Spleen (tissue), 11 donors: ENCODE measurements around the gene PPOX. TPM values are rescaled to one million over a fixed set of nuclear protein-coding genes. Genes with fewer than 3 reads are reported as not detected.

Source experiments
- DNase-seq: peaks from one replicate; pipeline ENCODE4 v3.0.0-alpha.2; 2020
- H3K27ac ChIP-seq, 8 donors: fragments of 200-600 bp; sonication (generic) in 7 of 8; 1 replicate in 4 of 8; 2 replicates in 4 of 8; pipeline versions ENCODE4 v1.5.0 to v1.8.0; 2016 to 2021; ENCODE audit warnings: inconsistent platforms in 4 of 8, mild to moderate bottlenecking in 4 of 8, moderate library complexity in 1 of 8
- H3K27me3 ChIP-seq, 7 donors: fragments of 200-600 bp; sonication (generic) in 6 of 7; replicated peaks in 1 of 7; 1 replicate in 4 of 7; 2 replicates in 3 of 7; pipeline versions ENCODE4 v1.5.0 to v1.8.0; 2016 to 2021; ENCODE audit warnings: inconsistent platforms in 3 of 7, mild to moderate bottlenecking in 1 of 7
- H3K36me3 ChIP-seq, 6 donors: fragments of 200-600 bp; sonication (generic) in 5 of 6; 1 replicate in 4 of 6; 2 replicates in 2 of 6; pipeline versions ENCODE4 v1.5.0 to v1.8.0; 2016 to 2021; ENCODE audit warnings: inconsistent platforms in 2 of 6
- H3K4me1 ChIP-seq, 6 donors: fragments of 200-600 bp; sonication (generic) in 5 of 6; 1 replicate in 3 of 6; 2 replicates in 3 of 6; pipeline versions ENCODE4 v1.5.0 to v1.8.0; 2016 to 2021; ENCODE audit warnings: inconsistent platforms in 3 of 6
- H3K4me3 ChIP-seq, 8 donors: fragments of 200-600 bp; sonication (generic) in 7 of 8; 1 replicate in 4 of 8; 2 replicates in 4 of 8; pipeline versions ENCODE4 v1.5.0 to v1.8.0; 2016 to 2021; ENCODE audit warnings: inconsistent platforms in 4 of 8, mild to moderate bottlenecking in 4 of 8, moderate library complexity in 2 of 8
- H3K9me3 ChIP-seq, 8 donors: fragments of 200-600 bp; sonication (generic) in 7 of 8; 1 replicate in 4 of 8; 2 replicates in 4 of 8; pipeline versions ENCODE4 v1.5.0 to v1.8.0; 2016 to 2021; ENCODE audit warnings: inconsistent platforms in 4 of 8
- CTCF ChIP-seq, 11 experiments: fragments of 200-600 bp in 7 of 11; fragments of 450-650 bp in 4 of 11; sonication (generic) in 4 of 11; IDR thresholded peaks in 8 of 11; conservative IDR thresholded peaks in 3 of 11; 1 replicate in 7 of 11; 2 replicates in 4 of 11; pipeline versions ENCODE4 v1.4.0 to v1.8.0; 2016 to 2021; ENCODE audit warnings: antibody characterized with exemption in 11 of 11, inconsistent platforms in 4 of 11, mild to moderate bottlenecking in 1 of 11
- POLR2A ChIP-seq, 3 donors: fragments of 450-650 bp; IDR thresholded peaks; one replicate each; pipeline ENCODE4 v1.5.1; 2017; ENCODE audit warnings: antibody characterized with exemption in 3 of 3, mild to moderate bottlenecking in 1 of 3
- POLR2AphosphoS5 ChIP-seq, 3 donors: sonication (generic); formaldehyde crosslinking; IDR thresholded peaks; one replicate each; pipeline ENCODE4 v1.5.1; 2017; ENCODE audit warnings: antibody characterized with exemption in 3 of 3
- WGBS, 5 donors: extraction: QIAGEN DNeasy Blood & Tissue Kit in 3 of 5; methylation state at CpG; one replicate each; pipeline versions ENCODE4 v1.1.5 to v1.1.7; 2013 to 2018; 5-methylcytosine and 5-hydroxymethylcytosine counted together
- intact Hi-C: fragments of 100-400 bp; cut with DNase I; formaldehyde crosslinking; loops from one replicate; pipeline ENCODE4 v1.15.0; 2023; ENCODE audit warnings: low total_unique reads
- polyA plus RNA-seq, 3 donors: library from polyadenylated mRNA; stranded (reverse); fragments of 200-250 nt; gene quantifications; one replicate each; pipeline ENCODE4 v1.2.1, GENCODE V29; 2013
- small RNA-seq, 4 donors: library from RNA; depleted of rRNA; stranded (forward); fragments of <200 nt; gene quantifications; one replicate each; pipeline ENCODE3, GENCODE V24; 2016
- total RNA-seq, 7 donors: library from RNA; depleted of rRNA in 3 of 7; stranded (reverse); fragments of >200 nt in 3 of 7; fragmentation: NEBNext Ultra II Directional in 4 of 7; extraction: Animal tissue kit (Norgen Biotek cat#: 25700) in 4 of 7; gene quantifications; one replicate each; pipeline versions ENCODE4 v1.1.0 to v1.2.1, GENCODE V29; 2016 to 2021
- donor health status: healthy with polysubstance abuse.
- donor health status: DM: no; HTN: no; CAD: no; lungs with moderate emphysema.
- donor health status: DM: no; HTN: no; CAD: no.
- donor health status: Bipolar disorder and iron deficiency.
- donor health status: healthy.
- donor health status: DM: no; HTN: no; CAD: no.
- donor health status: DM: yes; HTN: yes; CAD: no.

PPOX gene
- total and polyA plus RNA-seq, 10 donors: 25.5 to 74.7 (median 36.8) TPM

GRCh38 chr1:161218301-161219077 lies 52.3 kb downstream of the PPOX start:
- TF ChIP-seq POLR2A (IDR thresholded peaks at IDR 0.05) (no peak), CTCF (IDR thresholded peaks at IDR 0.05 in 8 of 11, conservative IDR thresholded peaks at IDR 0.05 in 3 of 11) (no peak), POLR2AphosphoS5 (IDR thresholded peaks at IDR 0.05) (no peak)
- WGBS, 5 donors: 62 to 79% (median 76%) methylated on average over 8 of the region's 8 CpGs
- peak overlapping the region in 7 of 8 donors; percentile 87 to 95 (median 91) for H3K27ac ChIP-seq
- peaks cover 0 to 15% (median 0%) of the 10 kb centered on the region in 7 donors for H3K27me3 ChIP-seq
- peaks cover 0 to 62% (median 24%) of the 10 kb centered on the region in 6 donors for H3K4me1 ChIP-seq
- intact Hi-C loops: no loop called here
- H3K4me3 ChIP-seq: peak overlapping the region in 3 of 8 donors; percentile 39 to 68 (median 51)
- H3K36me3 ChIP-seq: peaks cover 0 to 43% (median 16%) of the 10 kb centered on the region in 6 donors
- peak; percentile 58 for DNase-seq
- H3K9me3 ChIP-seq: no peaks in the 10 kb centered on the region

GRCh38 chr1:161219078-161219892 lies 53.1 kb downstream of the PPOX start:
- intact Hi-C loops: no loop called here
- Histone ChIP-seq H3K36me3 (peaks cover 0 to 35% (median 8%) of the 10 kb centered on the region in 6 donors), H3K27me3 (peaks cover 0 to 20% (median 0%) of the 10 kb centered on the region in 7 donors), H3K27ac (peak overlapping the region in 3 of 8 donors; percentile 89 to 95 (median 94)), H3K4me3 (no peak overlapping the region), H3K4me1 (peaks cover 0 to 54% (median 23%) of the 10 kb centered on the region in 6 donors), H3K9me3 (no peaks in the 10 kb centered on the region)
- WGBS, 5 donors: 88 to 94% (median 93%) methylated on average over 5 of the region's 5 CpGs
- TF ChIP-seq POLR2A (IDR thresholded peaks at IDR 0.05) (no peak), POLR2AphosphoS5 (IDR thresholded peaks at IDR 0.05) (no peak), CTCF (IDR thresholded peaks at IDR 0.05 in 8 of 11, conservative IDR thresholded peaks at IDR 0.05 in 3 of 11) (no peak)
- DNase-seq: no peak

- TF ChIP-seq POLR2A (IDR thresholded peaks at IDR 0.05) (no peak), POLR2AphosphoS5 (IDR thresholded peaks at IDR 0.05) (no peak), CTCF (IDR thresholded peaks at IDR 0.05 in 8 of 11, conservative IDR thresholded peaks at IDR 0.05 in 3 of 11) (no peak)
- DNase-seq: no peak
- H3K4me3 ChIP-seq: no peak overlapping the region
- H3K27ac ChIP-seq: no peak overlapping the region
- peaks cover 0 to 20% (median 0%) of the 10 kb centered on the region in 7 donors for H3K27me3 ChIP-seq
- peaks cover under 1 to 54% (median 23%) of the 10 kb centered on the region in 6 donors for H3K4me1 ChIP-seq
- peaks cover 0 to 28% (median 2%) of the 10 kb centered on the region in 6 donors for H3K36me3 ChIP-seq
- intact Hi-C loops: no loop called here
- H3K9me3 ChIP-seq: no peaks in the 10 kb centered on the region
- 82 to 90% (median 84%) methylated on average over 5 of the region's 5 CpGs for WGBS, 5 donors
These were observed 53.8 kb downstream of the PPOX start for GRCh38 chr1:161220002-161220401.

Small RNA genes within 50 kb of the gene (small RNA-seq; reads per million reads assigned to genes)
- 0 reads per million in 4 donors for gene RF01225

Other genes starting within 250 kb of the PPOX start
- not detected for gene ITLN2, start 211.6 kb upstream of the PPOX start, total RNA-seq
- gene ITLN2, start 211.6 kb upstream of the PPOX start, polyA plus RNA-seq: not detected
- 10 to 100 TPM; 46.7 to 77.2 (median 56.8) TPM for gene F11R, start 145.3 kb upstream of the PPOX start, total RNA-seq
- 10 to 100 TPM in 1 of 3 donors, 1 to 10 TPM in 2; 6.4 to 16.5 (median 8.4) TPM for gene F11R, start 145.3 kb upstream of the PPOX start, polyA plus RNA-seq
- gene TSTD1, start 127.5 kb upstream of the PPOX start, total RNA-seq: 10 to 100 TPM; 24.3 to 31.9 (median 29.7) TPM
- gene TSTD1, start 127.5 kb upstream of the PPOX start, polyA plus RNA-seq: 100 to 1,000 TPM in 1 of 3 donors, 10 to 100 TPM in 2; 87.6 to 141 (median 94.2) TPM
- gene USF1, start 120.4 kb upstream of the PPOX start, total RNA-seq: 100 to 1,000 TPM; 113 to 158 (median 123) TPM
- 100 to 1,000 TPM; 132 to 339 (median 228) TPM for gene USF1, start 120.4 kb upstream of the PPOX start, polyA plus RNA-seq
- gene ARHGAP30, start 96.5 kb upstream of the PPOX start, total RNA-seq: 100 to 1,000 TPM; 103 to 145 (median 129) TPM
- 10 to 100 TPM; 28.8 to 81.5 (median 31.1) TPM for gene ARHGAP30, start 96.5 kb upstream of the PPOX start, polyA plus RNA-seq
- not detected for gene NECTIN4, start 76.9 kb upstream of the PPOX start, total RNA-seq
- under 1 TPM; 0.03 to 0.06 (median 0.04) TPM for gene NECTIN4, start 76.9 kb upstream of the PPOX start, polyA plus RNA-seq
- 1 to 10 TPM; 1.1 to 2.1 (median 1.3) TPM for gene KLHDC9, start 68.1 kb upstream of the PPOX start, total RNA-seq
- gene KLHDC9, start 68.1 kb upstream of the PPOX start, polyA plus RNA-seq: 1 to 10 TPM; 1.9 to 3.9 (median 3.2) TPM
- gene PFDN2, start 48.4 kb upstream of the PPOX start, total RNA-seq: 10 to 100 TPM; 14.9 to 49.4 (median 38.5) TPM
- gene PFDN2, start 48.4 kb upstream of the PPOX start, polyA plus RNA-seq: 100 to 1,000 TPM; 122 to 140 (median 133) TPM
- gene NIT1, start 48.3 kb upstream of the PPOX start, total RNA-seq: 10 to 100 TPM; 29.4 to 48.2 (median 43.6) TPM
- gene NIT1, start 48.3 kb upstream of the PPOX start, polyA plus RNA-seq: 10 to 100 TPM; 27.7 to 36.9 (median 31.5) TPM
- gene DEDD, start 33.8 kb upstream of the PPOX start, total RNA-seq: 10 to 100 TPM; 28.7 to 49.1 (median 38.2) TPM
- gene DEDD, start 33.8 kb upstream of the PPOX start, polyA plus RNA-seq: 10 to 100 TPM; 15.9 to 18.5 (median 17.7) TPM
- gene UFC1, start 12.4 kb upstream of the PPOX start, total RNA-seq: 10 to 100 TPM; 62.8 to 76.3 (median 71.2) TPM
- gene UFC1, start 12.4 kb upstream of the PPOX start, polyA plus RNA-seq: 100 to 1,000 TPM; 114 to 130 (median 119) TPM
- 10 to 100 TPM; 25.3 to 33.0 (median 29.4) TPM for gene USP21, start 6.9 kb upstream of the PPOX start, total RNA-seq
- gene USP21, start 6.9 kb upstream of the PPOX start, polyA plus RNA-seq: 10 to 100 TPM; 17.9 to 26.1 (median 24.4) TPM
- gene B4GALT3, start 11.1 kb downstream of the PPOX start, total RNA-seq: 10 to 100 TPM; 29.2 to 52.8 (median 35.6) TPM
- 10 to 100 TPM; 21.0 to 41.3 (median 31.8) TPM for gene B4GALT3, start 11.1 kb downstream of the PPOX start, polyA plus RNA-seq
- gene ADAMTS4, start 32.6 kb downstream of the PPOX start, total RNA-seq: 10 to 100 TPM in 4 of 7 donors, 1 to 10 TPM in 3; 1.1 to 37.8 (median 11.0) TPM
- 1 to 10 TPM in 1 of 3 donors, under 1 TPM in 2; 0.26 to 1.2 (median 0.91) TPM for gene ADAMTS4, start 32.6 kb downstream of the PPOX start, polyA plus RNA-seq
- gene NDUFS2, start 35.9 kb downstream of the PPOX start, total RNA-seq: 100 to 1,000 TPM in 1 of 7 donors, 10 to 100 TPM in 6; 76.5 to 110 (median 88.0) TPM
- gene NDUFS2, start 35.9 kb downstream of the PPOX start, polyA plus RNA-seq: 10 to 100 TPM; 27.0 to 44.7 (median 34.1) TPM
- 100 to 1,000 TPM; 167 to 402 (median 268) TPM for gene FCER1G, start 48.9 kb downstream of the PPOX start, total RNA-seq
- gene FCER1G, start 48.9 kb downstream of the PPOX start, polyA plus RNA-seq: 100 to 1,000 TPM; 148 to 236 (median 202) TPM
- not detected for gene APOA2, start 57.2 kb downstream of the PPOX start, total RNA-seq
- gene APOA2, start 57.2 kb downstream of the PPOX start, polyA plus RNA-seq: under 1 TPM in 1 of 3 donors, not detected in 2; 0.29 TPM
- gene TOMM40L, start 59.6 kb downstream of the PPOX start, total RNA-seq: 10 to 100 TPM in 5 of 7 donors, 1 to 10 TPM in 2; 8.3 to 15.3 (median 10.7) TPM
- gene TOMM40L, start 59.6 kb downstream of the PPOX start, polyA plus RNA-seq: 1 to 10 TPM; 6.2 to 8.9 (median 6.5) TPM
- gene NR1I3, start 71.8 kb downstream of the PPOX start, total RNA-seq: not detected
- under 1 TPM in 2 of 3 donors, not detected in 1; 0.06 to 0.11 TPM for gene NR1I3, start 71.8 kb downstream of the PPOX start, polyA plus RNA-seq
- under 1 TPM in 2 of 7 donors, not detected in 5; 0.20 to 0.26 TPM for gene PCP4L1, start 92.3 kb downstream of the PPOX start, total RNA-seq
- gene PCP4L1, start 92.3 kb downstream of the PPOX start, polyA plus RNA-seq: under 1 TPM in 2 of 3 donors, not detected in 1; 0.19 to 0.20 TPM
- 10 to 100 TPM in 1 of 7 donors, 1 to 10 TPM in 6; 3.9 to 11.9 (median 7.1) TPM for gene MPZ, start 143.5 kb downstream of the PPOX start, total RNA-seq
- 1 to 10 TPM; 1.5 to 9.4 (median 2.1) TPM for gene MPZ, start 143.5 kb downstream of the PPOX start, polyA plus RNA-seq
- 100 to 1,000 TPM in 6 of 7 donors, 10 to 100 TPM in 1; 95.6 to 170 (median 147) TPM for gene SDHC, start 148.0 kb downstream of the PPOX start, total RNA-seq
- gene SDHC, start 148.0 kb downstream of the PPOX start, polyA plus RNA-seq: 100 to 1,000 TPM in 1 of 3 donors, 10 to 100 TPM in 2; 57.0 to 131 (median 87.9) TPM
- not detected for gene CFAP126, start 201.4 kb downstream of the PPOX start, total RNA-seq
- not detected for gene CFAP126, start 201.4 kb downstream of the PPOX start, polyA plus RNA-seq